ENCODE data around the gene ZNF281. TPM values are rescaled to one million over a fixed set of nuclear protein-coding genes. Genes with fewer than 3 reads are reported as not detected.
A peak's percentile ranks its signal among the peaks of the same experiment; 100 is the strongest.

The ZNF281 gene, protein sequence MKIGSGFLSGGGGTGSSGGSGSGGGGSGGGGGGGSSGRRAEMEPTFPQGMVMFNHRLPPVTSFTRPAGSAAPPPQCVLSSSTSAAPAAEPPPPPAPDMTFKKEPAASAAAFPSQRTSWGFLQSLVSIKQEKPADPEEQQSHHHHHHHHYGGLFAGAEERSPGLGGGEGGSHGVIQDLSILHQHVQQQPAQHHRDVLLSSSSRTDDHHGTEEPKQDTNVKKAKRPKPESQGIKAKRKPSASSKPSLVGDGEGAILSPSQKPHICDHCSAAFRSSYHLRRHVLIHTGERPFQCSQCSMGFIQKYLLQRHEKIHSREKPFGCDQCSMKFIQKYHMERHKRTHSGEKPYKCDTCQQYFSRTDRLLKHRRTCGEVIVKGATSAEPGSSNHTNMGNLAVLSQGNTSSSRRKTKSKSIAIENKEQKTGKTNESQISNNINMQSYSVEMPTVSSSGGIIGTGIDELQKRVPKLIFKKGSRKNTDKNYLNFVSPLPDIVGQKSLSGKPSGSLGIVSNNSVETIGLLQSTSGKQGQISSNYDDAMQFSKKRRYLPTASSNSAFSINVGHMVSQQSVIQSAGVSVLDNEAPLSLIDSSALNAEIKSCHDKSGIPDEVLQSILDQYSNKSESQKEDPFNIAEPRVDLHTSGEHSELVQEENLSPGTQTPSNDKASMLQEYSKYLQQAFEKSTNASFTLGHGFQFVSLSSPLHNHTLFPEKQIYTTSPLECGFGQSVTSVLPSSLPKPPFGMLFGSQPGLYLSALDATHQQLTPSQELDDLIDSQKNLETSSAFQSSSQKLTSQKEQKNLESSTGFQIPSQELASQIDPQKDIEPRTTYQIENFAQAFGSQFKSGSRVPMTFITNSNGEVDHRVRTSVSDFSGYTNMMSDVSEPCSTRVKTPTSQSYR
- total RNA-seq = 10 to 100 TPM; 11.4 to 26.8 (median 16.6) TPM

DNA sequence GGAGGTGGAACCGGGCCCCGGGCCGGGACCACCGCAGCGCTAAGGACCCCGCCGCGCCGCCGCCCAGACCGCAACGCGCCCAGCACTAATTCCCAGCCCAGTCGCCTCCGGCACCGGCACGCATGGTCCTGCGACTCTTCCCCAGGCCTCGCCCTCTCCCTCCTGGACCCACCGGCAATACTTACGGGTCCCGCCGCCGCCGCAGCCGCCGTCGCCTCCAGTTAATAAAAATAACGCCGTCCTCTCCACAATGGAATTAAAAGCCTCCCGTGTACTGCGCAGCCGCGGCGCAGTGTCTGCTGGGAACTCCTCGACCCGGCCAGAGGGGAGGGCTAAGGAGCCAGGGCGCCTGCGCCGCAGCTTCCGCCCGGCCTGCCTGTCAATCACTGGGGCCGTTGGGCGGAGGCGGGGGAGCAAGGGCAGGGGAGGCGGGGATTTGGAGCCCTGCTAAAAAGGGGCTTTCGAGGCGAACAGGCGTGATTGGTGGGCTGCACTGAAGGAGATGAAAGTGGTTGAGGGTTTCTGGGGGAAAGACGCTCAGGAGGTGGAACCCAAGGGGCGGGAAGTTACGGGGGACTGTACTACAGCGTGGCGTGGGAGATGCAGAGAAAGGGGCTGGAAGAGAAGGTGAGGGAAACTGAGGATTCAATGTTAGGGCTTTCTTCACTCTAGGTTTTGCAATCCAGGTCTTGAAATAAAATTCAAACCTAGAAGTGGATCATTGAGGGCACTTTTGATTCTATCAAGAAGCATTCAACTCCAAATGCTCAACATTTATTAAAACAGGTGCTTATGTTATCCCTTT lies at the start of gene ZNF281:
Gene ZNF281, minus strand, starts transcription at position 276 of the 805 bp plus-strand sequence. CDS start 331 bp downstream, outside the sequence.
- TF ChIP-seq, protein P1, sequence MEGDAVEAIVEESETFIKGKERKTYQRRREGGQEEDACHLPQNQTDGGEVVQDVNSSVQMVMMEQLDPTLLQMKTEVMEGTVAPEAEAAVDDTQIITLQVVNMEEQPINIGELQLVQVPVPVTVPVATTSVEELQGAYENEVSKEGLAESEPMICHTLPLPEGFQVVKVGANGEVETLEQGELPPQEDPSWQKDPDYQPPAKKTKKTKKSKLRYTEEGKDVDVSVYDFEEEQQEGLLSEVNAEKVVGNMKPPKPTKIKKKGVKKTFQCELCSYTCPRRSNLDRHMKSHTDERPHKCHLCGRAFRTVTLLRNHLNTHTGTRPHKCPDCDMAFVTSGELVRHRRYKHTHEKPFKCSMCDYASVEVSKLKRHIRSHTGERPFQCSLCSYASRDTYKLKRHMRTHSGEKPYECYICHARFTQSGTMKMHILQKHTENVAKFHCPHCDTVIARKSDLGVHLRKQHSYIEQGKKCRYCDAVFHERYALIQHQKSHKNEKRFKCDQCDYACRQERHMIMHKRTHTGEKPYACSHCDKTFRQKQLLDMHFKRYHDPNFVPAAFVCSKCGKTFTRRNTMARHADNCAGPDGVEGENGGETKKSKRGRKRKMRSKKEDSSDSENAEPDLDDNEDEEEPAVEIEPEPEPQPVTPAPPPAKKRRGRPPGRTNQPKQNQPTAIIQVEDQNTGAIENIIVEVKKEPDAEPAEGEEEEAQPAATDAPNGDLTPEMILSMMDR (IDR thresholded peaks at IDR 0.05) = peak in 2 of 6 experiments; percentile 4 to 12
- peak; percentile 60 to 91 for TF ChIP-seq POLR2AphosphoS5 (IDR thresholded peaks at IDR 0.05)
- TF ChIP-seq POLR2A (IDR thresholded peaks at IDR 0.05) = peak in 3 of 4 donors; percentile 53 to 87 (median 66)
- TF ChIP-seq EP300 (IDR thresholded peaks at IDR 0.05) = no peak
- no peaks in the 10 kb centered on the region for H3K9me3 ChIP-seq
- ATAC-seq (ENCODE audit: low FRiP score in 2 of 2) = peak; percentile 99 to 100
- H3K36me3 ChIP-seq = peaks cover 0 to 10% (median 3%) of the 10 kb centered on the region in 4 donors
- WGBS, 2 donors = 0% methylated on average over 30 to 51 of the region's 54 CpGs
- peaks cover 34 to 51% (median 44%) of the 10 kb centered on the region in 4 donors for H3K4me1 ChIP-seq
- H3K27me3 ChIP-seq = no peaks in the 10 kb centered on the region
- peak; percentile 97 to 99 for DNase-seq
- peak within 1 kb of the TSS; percentile 60 to 98 (median 82) for H3K4me3 ChIP-seq
- H3K27ac ChIP-seq = peak within 1 kb of the TSS; percentile 91 to 96 (median 94)

DNA sequence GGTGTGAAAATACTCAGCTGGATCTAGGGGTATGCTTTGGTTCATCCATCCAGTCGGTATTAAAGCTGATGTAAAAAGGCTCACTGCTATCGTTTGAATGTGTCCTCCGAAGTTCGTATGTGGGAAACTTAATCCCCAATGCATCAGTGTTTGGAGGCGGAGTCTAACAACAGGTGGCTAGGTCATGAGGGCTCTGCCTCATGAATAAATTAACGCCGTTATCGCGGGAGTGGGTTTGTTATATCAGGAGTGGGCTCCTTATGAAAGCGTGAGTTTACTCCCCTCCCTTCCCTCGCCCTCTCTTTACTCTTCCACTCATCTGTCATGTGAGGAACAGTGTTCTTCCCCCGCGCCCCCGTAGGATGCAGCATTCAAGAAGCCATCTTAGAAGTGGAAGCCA lies 48.9 kb upstream of the ZNF281 start:
- Histone ChIP-seq H3K4me3 (no peak overlapping the region), H3K9me3 (no peaks in the 10 kb centered on the region), H3K36me3 (no peaks in the 10 kb centered on the region), H3K4me1 (no peaks in the 10 kb centered on the region), H3K27ac (no peak overlapping the region), H3K27me3 (no peaks in the 10 kb centered on the region)
- DNase-seq = no peak
- 95% methylated on average over 14 of the region's 14 CpGs for WGBS, 2 donors
- TF ChIP-seq EP300 (IDR thresholded peaks at IDR 0.05) (no peak), POLR2AphosphoS5 (IDR thresholded peaks at IDR 0.05) (no peak), POLR2A (IDR thresholded peaks at IDR 0.05) (no peak)
- TF ChIP-seq, protein P1 (IDR thresholded peaks at IDR 0.05) = no peak
- ATAC-seq (ENCODE audit: low FRiP score in 2 of 2) = no peak

DNA sequence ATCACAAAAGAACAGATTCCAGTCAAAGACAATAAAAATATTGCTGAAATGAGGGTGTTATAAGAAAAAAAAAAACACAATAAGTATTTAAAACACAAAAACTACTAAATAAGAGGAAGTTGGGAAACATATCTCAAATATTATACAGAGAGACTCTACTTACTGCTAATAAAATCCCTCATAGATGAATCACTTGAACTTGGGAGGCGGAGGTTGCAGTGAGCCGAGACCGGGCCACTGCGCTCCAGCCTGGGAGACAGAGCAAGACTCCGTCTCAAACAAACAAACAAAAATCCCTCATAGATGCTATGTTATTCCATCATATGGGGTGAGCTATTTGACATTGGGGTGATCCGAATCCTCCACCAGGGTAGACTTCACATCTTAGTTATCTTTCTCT lies 48.0 kb upstream of the ZNF281 start:
- Histone ChIP-seq H3K36me3 (no peaks in the 10 kb centered on the region), H3K4me3 (no peak overlapping the region), H3K9me3 (no peaks in the 10 kb centered on the region), H3K27me3 (no peaks in the 10 kb centered on the region), H3K27ac (no peak overlapping the region), H3K4me1 (no peaks in the 10 kb centered on the region)
- TF ChIP-seq, protein P1 (IDR thresholded peaks at IDR 0.05) = no peak
- TF ChIP-seq POLR2AphosphoS5 (IDR thresholded peaks at IDR 0.05) (no peak), POLR2A (IDR thresholded peaks at IDR 0.05) (no peak), EP300 (IDR thresholded peaks at IDR 0.05) (no peak)
- peak in 1 of 2 donors; percentile 13 for DNase-seq
- WGBS, 2 donors = 89 to 94% methylated on average over 6 of the region's 6 CpGs
- no peak for ATAC-seq (ENCODE audit: low FRiP score in 2 of 2)

DNA sequence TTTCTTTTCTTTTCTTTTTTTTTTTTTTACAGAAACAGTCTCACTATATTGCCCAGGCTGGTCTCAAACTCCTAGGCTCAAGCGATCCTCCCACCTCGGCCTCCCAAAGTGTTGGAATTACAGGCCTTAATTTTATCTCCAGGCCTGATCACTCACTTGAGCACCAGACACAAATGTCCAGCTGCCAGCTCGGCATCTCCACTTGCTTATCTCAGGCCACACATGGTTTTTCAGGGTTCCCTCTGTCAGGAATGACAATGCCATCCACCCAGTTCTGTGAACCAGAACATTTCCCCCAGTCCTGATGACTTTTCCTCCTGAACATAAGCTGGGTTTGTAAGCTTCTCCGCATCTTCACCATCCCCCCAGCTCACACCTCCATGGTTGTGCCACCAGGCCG lies 44.6 kb upstream of the ZNF281 start:
- WGBS, 2 donors = 81 to 95% methylated on average over 5 of the region's 5 CpGs

More for the DNA sequence above, 44.6 kb upstream of the ZNF281 start:
- ATAC-seq (ENCODE audit: low FRiP score in 2 of 2) = no peak
- H3K36me3 ChIP-seq = no peaks in the 10 kb centered on the region
- no peaks in the 10 kb centered on the region for H3K27me3 ChIP-seq
- DNase-seq = no peak
- TF ChIP-seq POLR2AphosphoS5 (IDR thresholded peaks at IDR 0.05) (no peak), EP300 (IDR thresholded peaks at IDR 0.05) (no peak), POLR2A (IDR thresholded peaks at IDR 0.05) (no peak)
- TF ChIP-seq, protein P1 (IDR thresholded peaks at IDR 0.05) = no peak
- H3K9me3 ChIP-seq = no peaks in the 10 kb centered on the region
- no peak overlapping the region for H3K4me3 ChIP-seq
- H3K27ac ChIP-seq = no peak overlapping the region
- no peaks in the 10 kb centered on the region for H3K4me1 ChIP-seq
